ACHN (cell line): ENCODE results near the gene CEND1.
"Not testable (repeated sequence)": the region's sequence is repeated elsewhere in the genome, so short reads cannot be mapped to it uniquely, and the experiment has no call there.

Source experiments
- DNase-seq: peaks from one replicate; pipeline ENCODE4 v3.0.0-alpha.2; 2015
- in situ Hi-C: cut with HindIII; loops from 2 replicates; pipeline ENCODE4 v1.10.0; 2017; ENCODE audit warnings: low sequenced_read_pairs, low pct_ligation_motif_present, low pct_unique_long_range_greater_than_20kb

The CEND1 gene

GRCh38 chr11:749731-750130 is 40.2 kb downstream of the CEND1 start:
- no peak for DNase-seq
- in situ Hi-C loops = no loop called here

- in situ Hi-C loops = no loop called here
- DNase-seq = no peak
These were observed 41.9 kb downstream of the CEND1 start for GRCh38 chr11:748007-748359.

DNA sequence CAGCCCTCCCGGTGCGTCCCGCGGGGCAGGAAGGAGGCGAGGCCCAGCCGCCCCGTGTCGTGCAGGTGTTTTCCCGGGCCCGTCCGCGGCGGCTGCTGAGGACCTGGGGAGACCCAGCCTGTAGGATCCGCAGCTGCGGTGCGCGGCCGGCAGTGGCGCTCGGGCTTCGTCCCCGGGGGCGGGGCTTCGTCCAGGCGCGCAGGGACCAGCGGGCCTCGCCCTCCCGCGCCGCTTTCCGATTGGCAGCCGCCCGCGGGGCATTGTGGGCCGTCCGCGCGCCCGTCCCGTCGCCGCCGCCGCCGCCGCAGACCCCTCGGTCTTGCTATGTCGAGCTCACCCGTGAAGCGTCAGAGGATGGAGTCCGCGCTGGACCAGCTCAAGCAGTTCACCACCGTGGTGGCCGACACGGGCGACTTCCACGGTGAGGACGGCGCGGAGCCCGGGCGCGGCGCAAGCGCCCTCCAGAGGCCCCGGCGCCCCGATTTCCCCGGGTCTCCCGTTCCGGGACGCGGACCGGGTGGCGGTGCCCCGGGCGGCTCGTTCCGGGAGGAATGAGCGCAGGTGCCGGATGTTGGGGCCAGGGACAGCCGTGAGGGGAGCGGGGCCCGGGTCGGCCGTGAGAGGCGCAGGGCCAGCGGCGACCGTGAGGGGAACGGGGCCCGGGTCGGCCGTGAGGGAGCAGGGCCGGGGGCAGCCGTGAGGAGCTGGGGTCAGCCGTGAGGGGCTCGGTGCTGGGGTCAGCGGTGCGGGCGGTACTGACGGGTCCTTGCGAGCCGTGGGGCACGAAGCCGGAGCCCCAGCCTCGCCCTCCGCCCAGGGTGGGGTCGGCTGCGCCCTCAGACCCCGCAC is 42.5 kb downstream of the CEND1 start, which contains the start of gene TALDO1:
TALDO1 (plus strand) TSS at position 307 of the 849 bp plus-strand sequence; CDS start at position 325, 18 bp downstream.
- peak; percentile 85 for DNase-seq
- in situ Hi-C loops = no loop called here

- DNase-seq = no peak
- in situ Hi-C loops = no loop called here
These were observed 43.4 kb downstream of the CEND1 start for GRCh38 chr11:746289-747157.

DNA sequence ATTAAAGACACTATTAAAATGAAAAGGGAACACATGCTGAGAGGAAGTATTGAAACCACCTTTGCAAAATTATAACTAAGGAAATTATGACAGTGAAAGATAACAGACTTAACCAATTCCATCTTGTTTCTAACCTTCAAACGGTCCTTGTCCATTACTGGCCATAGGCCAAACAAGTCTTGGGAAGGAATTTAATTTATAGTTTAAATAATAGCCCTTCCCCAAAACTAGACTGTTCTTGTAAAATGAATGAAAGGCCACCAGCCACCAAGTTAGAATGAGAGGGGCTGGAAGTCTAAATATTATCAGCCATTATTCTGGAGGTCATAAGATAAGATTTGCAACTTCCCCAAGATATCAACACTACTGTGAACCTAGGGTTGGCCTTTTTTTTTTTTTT is 44.5 kb downstream of the CEND1 start:
- DNase-seq = no peak
- in situ Hi-C loops = no loop called here

- no peak for DNase-seq
- in situ Hi-C loops = no loop called here
These were observed 47.2 kb downstream of the CEND1 start for GRCh38 chr11:742571-743201.

GRCh38 chr11:742156-742546 is 47.7 kb downstream of the CEND1 start:
- DNase-seq = no peak
- in situ Hi-C loops = no loop called here

- DNase-seq, in situ Hi-C loops: not testable (repeated sequence)
These were observed 52.0 kb downstream of the CEND1 start for GRCh38 chr11:737899-738298.

DNA sequence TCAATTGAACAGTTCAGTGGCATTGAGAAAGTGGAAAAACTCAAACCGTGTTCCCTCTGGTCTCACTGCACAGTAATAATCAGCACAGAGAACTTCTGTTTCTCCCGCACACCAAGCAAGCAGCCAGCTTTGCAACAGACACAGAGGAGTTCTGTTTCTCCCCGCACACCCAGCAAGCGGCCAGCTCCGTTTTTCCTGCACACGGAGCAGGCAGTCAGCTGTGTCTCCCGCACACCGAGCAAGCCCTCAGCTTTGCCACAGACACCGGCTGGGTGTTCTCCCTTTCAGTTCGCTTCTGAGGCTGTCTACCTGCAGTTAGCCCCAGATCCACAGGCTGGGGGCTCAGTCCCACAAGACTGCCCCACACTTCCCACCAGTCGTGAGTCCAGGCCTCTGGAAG is 52.5 kb downstream of the CEND1 start:
- DNase-seq = no peak
- in situ Hi-C loops = no loop called here
